Upper lobe of left lung (tissue), 6 donors: ENCODE data around the gene NOS1. TPM values are rescaled to one million over a fixed set of nuclear protein-coding genes. Genes with fewer than 3 reads are reported as not detected.

ENCODE experiments used
- ATAC-seq, 2 donors: fragments of 200-7000 bp; cut with Tn5 transposase; one replicate each; pipeline ENCODE4 v1.9.1; 2022; ENCODE audit warnings: mild to moderate bottlenecking in 2 of 2, moderate library complexity in 2 of 2; ENCODE audit not compliant: low FRiP score in 2 of 2
- DNase-seq, 2 donors: peaks; one replicate each; pipeline ENCODE4 v3.0.0-alpha.2; 2019 to 2020
- H3K27ac ChIP-seq, 4 donors: fragments of 200-600 bp; sonication (generic); one replicate each; pipeline ENCODE4 v1.5.1; 2016 to 2019
- H3K27me3 ChIP-seq, 4 donors: fragments of 200-600 bp; sonication (generic); one replicate each; pipeline ENCODE4 v1.5.1; 2017 to 2019
- H3K36me3 ChIP-seq, 4 donors: fragments of 200-600 bp; sonication (generic); one replicate each; pipeline ENCODE4 v1.5.1; 2016 to 2019
- H3K4me1 ChIP-seq, 4 donors: fragments of 200-600 bp; sonication (generic); one replicate each; pipeline ENCODE4 v1.5.1; 2018 to 2019
- H3K4me3 ChIP-seq, 4 donors: fragments of 200-600 bp; sonication (generic); one replicate each; pipeline ENCODE4 v1.5.1; 2017 to 2019; ENCODE audit warnings: mild to moderate bottlenecking in 2 of 4, moderate library complexity in 1 of 4
- H3K9me3 ChIP-seq, 4 donors: fragments of 200-600 bp; sonication (generic); one replicate each; pipeline ENCODE4 v1.5.1; 2018 to 2019
- EP300 ChIP-seq, 4 donors: sonication (generic); formaldehyde crosslinking; IDR thresholded peaks; one replicate each; pipeline ENCODE4 v1.5.1; 2017; ENCODE audit warnings: antibody characterized with exemption in 4 of 4, control low read depth in 2 of 4
- POLR2A ChIP-seq, 4 donors: fragments of 450-650 bp; IDR thresholded peaks; one replicate each; pipeline ENCODE4 v1.5.1; 2016 to 2017; ENCODE audit warnings: antibody characterized with exemption in 4 of 4, mild to moderate bottlenecking in 2 of 4
- POLR2AphosphoS5 ChIP-seq, 2 donors: sonication (generic); formaldehyde crosslinking; IDR thresholded peaks; one replicate each; pipeline ENCODE4 v1.5.1; 2017; ENCODE audit warnings: antibody characterized with exemption in 2 of 2
- WGBS, 2 donors: methylation state at CpG; one replicate each; pipeline ENCODE4 v1.1.5; 2017 to 2018; 5-methylcytosine and 5-hydroxymethylcytosine counted together
- total RNA-seq, 6 donors: library from RNA; depleted of rRNA in 4 of 6; stranded (reverse); fragments of >200 nt in 4 of 6; gene quantifications; one replicate each; pipeline versions ENCODE4 v1.1.0 to v1.2.1, GENCODE V29; 2016 to 2021
- TF ChIP-seq, protein P1 (sequence below), 6 experiments: fragments of 450-650 bp in 4 of 6; fragments of 200-600 bp in 2 of 6; sonication (generic) in 2 of 6; IDR thresholded peaks; one replicate each; pipeline ENCODE4 v1.5.1; 2016 to 2019; ENCODE audit warnings: antibody characterized with exemption in 6 of 6
- donor health status: DM: no; HTN: no; CAD: no; lungs with moderate emphysema.
- donor health status: DM: no; HTN: yes; CAD: no; lungs with severe emphysema.

NOS1 gene
- total RNA-seq, 6 donors from 2014 or later, result 0.39 to 4.4 (median 2.4) TPM

DNA sequence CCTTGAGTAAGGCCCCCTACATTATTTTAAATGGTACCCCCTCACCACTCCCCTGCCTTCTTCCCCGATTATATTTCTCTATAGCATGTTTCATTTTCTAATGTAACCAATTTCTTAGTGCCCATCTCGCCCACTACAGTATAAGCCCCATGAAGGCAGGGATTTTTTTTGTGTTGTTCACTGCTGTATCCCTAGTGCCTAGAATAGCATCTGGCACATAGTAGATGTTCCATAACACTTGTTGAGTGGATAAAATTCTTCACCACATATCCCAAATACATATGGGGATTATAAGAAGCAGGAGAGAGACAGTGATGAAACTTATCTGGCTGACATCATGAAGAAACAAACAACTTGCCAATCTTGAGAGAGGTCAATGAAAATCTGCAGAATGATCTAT lies 182.7 kb downstream of the NOS1 start:
- no peak for DNase-seq
- Histone ChIP-seq H3K4me1 (peaks cover 0 to 3% (median 0%) of the 10 kb centered on the region in 4 donors), H3K36me3 (peaks cover 8 to 74% (median 38%) of the 10 kb centered on the region in 4 donors), H3K4me3 (no peak overlapping the region), H3K27ac (no peak overlapping the region), H3K27me3 (no peaks in the 10 kb centered on the region), H3K9me3 (no peaks in the 10 kb centered on the region)
- WGBS, 2 donors, result 98 to 100% methylated on average over 2 of the region's 2 CpGs
- TF ChIP-seq POLR2A (IDR thresholded peaks at IDR 0.05), result no peak
- no peak for TF ChIP-seq EP300 (IDR thresholded peaks at IDR 0.05)
- TF ChIP-seq, protein P1, sequence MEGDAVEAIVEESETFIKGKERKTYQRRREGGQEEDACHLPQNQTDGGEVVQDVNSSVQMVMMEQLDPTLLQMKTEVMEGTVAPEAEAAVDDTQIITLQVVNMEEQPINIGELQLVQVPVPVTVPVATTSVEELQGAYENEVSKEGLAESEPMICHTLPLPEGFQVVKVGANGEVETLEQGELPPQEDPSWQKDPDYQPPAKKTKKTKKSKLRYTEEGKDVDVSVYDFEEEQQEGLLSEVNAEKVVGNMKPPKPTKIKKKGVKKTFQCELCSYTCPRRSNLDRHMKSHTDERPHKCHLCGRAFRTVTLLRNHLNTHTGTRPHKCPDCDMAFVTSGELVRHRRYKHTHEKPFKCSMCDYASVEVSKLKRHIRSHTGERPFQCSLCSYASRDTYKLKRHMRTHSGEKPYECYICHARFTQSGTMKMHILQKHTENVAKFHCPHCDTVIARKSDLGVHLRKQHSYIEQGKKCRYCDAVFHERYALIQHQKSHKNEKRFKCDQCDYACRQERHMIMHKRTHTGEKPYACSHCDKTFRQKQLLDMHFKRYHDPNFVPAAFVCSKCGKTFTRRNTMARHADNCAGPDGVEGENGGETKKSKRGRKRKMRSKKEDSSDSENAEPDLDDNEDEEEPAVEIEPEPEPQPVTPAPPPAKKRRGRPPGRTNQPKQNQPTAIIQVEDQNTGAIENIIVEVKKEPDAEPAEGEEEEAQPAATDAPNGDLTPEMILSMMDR (IDR thresholded peaks at IDR 0.05), result no peak
- no peak for TF ChIP-seq POLR2AphosphoS5 (IDR thresholded peaks at IDR 0.05)
- ATAC-seq, result no peak

DNA sequence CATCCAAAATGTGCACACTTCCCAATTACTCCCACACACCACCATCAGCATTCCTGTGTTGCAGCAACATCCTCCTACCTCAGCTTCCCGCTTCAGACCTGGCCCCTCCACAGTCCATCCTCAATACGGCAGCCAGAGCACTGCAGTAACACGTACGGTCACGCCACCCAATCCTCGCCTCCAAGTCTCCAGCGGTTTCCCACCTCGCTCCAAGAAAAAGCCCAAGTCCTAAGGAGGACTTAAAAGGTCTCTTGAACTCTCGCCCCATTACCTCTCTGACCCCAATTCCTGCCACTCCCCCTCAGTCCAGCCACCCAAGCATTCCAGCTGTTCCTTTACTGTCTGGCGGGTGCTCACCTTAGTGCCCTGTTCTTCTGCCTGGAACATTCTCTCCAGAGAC lies 183.1 kb downstream of the NOS1 start:
- peaks cover 0 to 3% (median 0%) of the 10 kb centered on the region in 4 donors for H3K4me1 ChIP-seq
- peaks cover 12 to 74% (median 41%) of the 10 kb centered on the region in 4 donors for H3K36me3 ChIP-seq

DNA sequence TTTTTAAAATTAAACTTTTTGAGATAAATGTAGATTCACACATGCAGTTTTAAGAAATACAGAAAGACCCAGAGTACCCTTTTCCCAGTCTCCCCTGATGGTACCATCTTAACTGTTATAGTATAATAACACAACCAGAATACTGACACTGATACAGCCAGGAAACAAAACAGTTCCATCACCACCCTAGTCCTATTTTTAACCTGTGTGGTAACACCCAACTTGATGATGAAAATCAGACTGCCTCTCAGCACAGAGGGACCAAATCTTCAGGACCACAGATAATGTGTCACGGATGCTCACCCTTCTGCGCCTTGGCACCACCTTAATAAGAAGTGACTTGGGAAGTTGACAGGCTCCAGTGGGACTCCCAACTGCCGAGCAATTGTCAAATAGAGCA lies 189.3 kb downstream of the NOS1 start:
- WGBS, 2 donors, result 91 to 97% methylated on average over 3 of the region's 3 CpGs
- no peak for DNase-seq

More for the DNA sequence above, 183.1 kb downstream of the NOS1 start:
- 90 to 91% methylated on average over 10 of the region's 10 CpGs for WGBS, 2 donors
- Histone ChIP-seq H3K27ac (no peak overlapping the region), H3K9me3 (no peaks in the 10 kb centered on the region), H3K27me3 (no peaks in the 10 kb centered on the region), H3K4me3 (no peak overlapping the region)
- ATAC-seq (no peak), DNase-seq (no peak)
- TF ChIP-seq, protein P1 (IDR thresholded peaks at IDR 0.05), result no peak
- TF ChIP-seq POLR2AphosphoS5 (IDR thresholded peaks at IDR 0.05), result no peak
- TF ChIP-seq POLR2A (IDR thresholded peaks at IDR 0.05), result no peak
- TF ChIP-seq EP300 (IDR thresholded peaks at IDR 0.05), result no peak

DNA sequence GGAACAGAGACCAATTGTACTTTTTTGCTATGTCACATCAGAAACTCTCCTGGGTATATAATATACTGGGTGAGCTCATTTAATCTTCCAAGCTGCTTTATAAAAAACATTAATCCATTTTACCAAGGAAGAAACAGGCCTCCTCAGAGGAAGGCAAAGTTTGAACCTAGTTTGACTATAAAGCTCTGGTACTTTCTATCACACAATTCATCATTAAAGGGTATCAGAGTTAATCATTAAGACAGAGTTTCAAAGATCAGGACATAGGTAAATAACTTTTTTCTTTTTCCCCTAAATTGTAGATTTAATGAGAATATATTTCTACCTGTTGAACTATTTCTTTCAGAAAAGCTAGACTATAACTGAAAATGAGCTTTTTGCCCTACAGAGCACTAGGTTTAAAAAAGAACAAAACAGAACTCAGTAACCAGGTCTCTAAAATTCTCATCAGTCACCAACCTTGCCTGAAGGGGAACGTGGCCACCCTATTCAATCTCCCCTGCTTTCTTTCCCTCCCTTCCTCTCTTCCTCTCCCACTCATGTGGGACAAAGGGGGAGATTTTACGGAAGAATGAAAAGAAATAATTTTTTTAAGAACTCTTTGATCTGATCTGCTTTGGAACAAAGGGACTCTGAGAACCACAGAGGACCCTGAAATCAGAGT lies 189.8 kb downstream of the NOS1 start:
- Histone ChIP-seq H3K4me3 (no peak overlapping the region), H3K27ac (no peak overlapping the region), H3K4me1 (peaks cover 0 to 3% (median 0%) of the 10 kb centered on the region in 4 donors), H3K9me3 (no peaks in the 10 kb centered on the region), H3K27me3 (no peaks in the 10 kb centered on the region), H3K36me3 (peaks cover 28 to 100% (median 65%) of the 10 kb centered on the region in 4 donors)
- TF ChIP-seq POLR2A (IDR thresholded peaks at IDR 0.05) (no peak), EP300 (IDR thresholded peaks at IDR 0.05) (no peak)
- no peak for DNase-seq
- ATAC-seq, result no peak
- 87 to 90% methylated on average over 2 of the region's 2 CpGs for WGBS, 2 donors

More for the DNA sequence above, 189.3 kb downstream of the NOS1 start:
- Histone ChIP-seq H3K4me1 (peaks cover 0 to 3% (median 0%) of the 10 kb centered on the region in 4 donors), H3K36me3 (peaks cover 25 to 98% (median 64%) of the 10 kb centered on the region in 4 donors), H3K9me3 (no peaks in the 10 kb centered on the region), H3K27ac (no peak overlapping the region), H3K27me3 (no peaks in the 10 kb centered on the region), H3K4me3 (no peak overlapping the region)
- no peak for ATAC-seq
- TF ChIP-seq EP300 (IDR thresholded peaks at IDR 0.05), result no peak
- TF ChIP-seq POLR2AphosphoS5 (IDR thresholded peaks at IDR 0.05), result no peak
- TF ChIP-seq POLR2A (IDR thresholded peaks at IDR 0.05), result no peak
- TF ChIP-seq, protein P1 (IDR thresholded peaks at IDR 0.05), result no peak

DNA sequence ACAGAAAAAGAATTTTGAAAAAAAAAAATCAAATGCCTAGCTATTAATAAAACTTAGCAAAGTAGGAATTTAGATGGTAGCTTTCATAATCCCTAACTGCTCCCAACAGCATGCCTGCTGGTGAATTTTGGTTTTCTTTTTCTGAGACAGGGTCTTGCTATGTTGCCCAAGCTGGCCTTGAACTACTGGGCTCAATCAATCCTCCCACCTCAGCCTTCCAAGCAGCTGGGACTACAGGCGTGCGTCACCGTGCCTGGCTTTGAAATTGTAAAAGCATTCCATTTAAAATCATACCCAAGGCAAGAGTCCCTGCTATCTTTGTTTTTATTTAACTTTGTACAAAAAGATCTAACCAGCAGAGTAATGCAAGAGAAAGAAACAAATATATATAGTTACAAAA lies 191.9 kb downstream of the NOS1 start:
- H3K9me3 ChIP-seq, result no peaks in the 10 kb centered on the region
- 93 to 99% methylated on average over 3 of the region's 3 CpGs for WGBS, 2 donors
- no peak overlapping the region for H3K4me3 ChIP-seq
- no peaks in the 10 kb centered on the region for H3K27me3 ChIP-seq
- H3K27ac ChIP-seq, result no peak overlapping the region
- H3K36me3 ChIP-seq, result peaks cover 46 to 100% (median 72%) of the 10 kb centered on the region in 4 donors
- ATAC-seq (no peak), DNase-seq (no peak)
- TF ChIP-seq POLR2AphosphoS5 (IDR thresholded peaks at IDR 0.05) (no peak), EP300 (IDR thresholded peaks at IDR 0.05) (no peak), POLR2A (IDR thresholded peaks at IDR 0.05) (no peak)
- TF ChIP-seq, protein P1 (IDR thresholded peaks at IDR 0.05), result no peak
- H3K4me1 ChIP-seq, result no peaks in the 10 kb centered on the region
